Activated T-cell treated with anti-CD3 and anti-CD28 coated beads, Interleukin-2, amount 50 U/mL, for 72 hours (primary cell): Measurements from ENCODE around the gene SMIM1. TPM values are rescaled to one million over a fixed set of nuclear protein-coding genes. Genes with fewer than 3 reads are reported as not detected.
A peak's percentile ranks its signal among the peaks of the same experiment; 100 is the strongest.
"Not testable (repeated sequence)": the region's sequence is repeated elsewhere in the genome, so short reads cannot be mapped to it uniquely, and the experiment has no call there.

Source experiments
- ATAC-seq, 2 donors: fragments of 150-1000 bp; cut with Tn5 transposase; replicated peaks in 1 of 2; 2 replicates each; pipeline ENCODE4 v1.10.0; 2021; ENCODE audit warnings: moderate library complexity in 2 of 2, mild to moderate bottlenecking in 1 of 2
- DNase-seq, 2 donors: peaks; one replicate each; pipeline ENCODE4 v3.0.0; 2021 to 2022; ENCODE audit warnings: mixed read lengths in 1 of 2
- H3K27ac Mint-ChIP-seq: one replicate; pipeline ENCODE4 v1.8.0; 2022; ENCODE audit warnings: mild to moderate bottlenecking, moderate library complexity, mixed read lengths
- H3K27me3 Mint-ChIP-seq: one replicate; pipeline ENCODE4 v1.8.0; 2022; ENCODE audit warnings: low read depth, mixed read lengths
- H3K36me3 Mint-ChIP-seq, 2 donors: one replicate each; pipeline ENCODE4 v1.8.0; 2022; ENCODE audit warnings: mixed read lengths in 2 of 2, mild to moderate bottlenecking in 1 of 2; ENCODE audit not compliant: insufficient read depth in 2 of 2
- H3K4me1 Mint-ChIP-seq: one replicate; pipeline ENCODE4 v1.8.0; 2022; ENCODE audit warnings: low read depth, mixed read lengths
- H3K4me3 Mint-ChIP-seq, 2 donors: one replicate each; pipeline ENCODE4 v1.8.0; 2022; ENCODE audit warnings: mild to moderate bottlenecking in 2 of 2, mixed read lengths in 2 of 2, moderate library complexity in 2 of 2
- H3K9me3 Mint-ChIP-seq, 2 donors: one replicate each; pipeline ENCODE4 v1.8.0; 2022; ENCODE audit warnings: mixed read lengths in 2 of 2
- total RNA-seq, 2 donors: library from RNA; stranded (reverse); gene quantifications; one replicate each; pipeline ENCODE4 v1.2.3, GENCODE V29; 2022

Gene SMIM1, protein sequence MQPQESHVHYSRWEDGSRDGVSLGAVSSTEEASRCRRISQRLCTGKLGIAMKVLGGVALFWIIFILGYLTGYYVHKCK
- 1 to 10 TPM; 2.5 to 3.4 TPM for total RNA-seq

DNA sequence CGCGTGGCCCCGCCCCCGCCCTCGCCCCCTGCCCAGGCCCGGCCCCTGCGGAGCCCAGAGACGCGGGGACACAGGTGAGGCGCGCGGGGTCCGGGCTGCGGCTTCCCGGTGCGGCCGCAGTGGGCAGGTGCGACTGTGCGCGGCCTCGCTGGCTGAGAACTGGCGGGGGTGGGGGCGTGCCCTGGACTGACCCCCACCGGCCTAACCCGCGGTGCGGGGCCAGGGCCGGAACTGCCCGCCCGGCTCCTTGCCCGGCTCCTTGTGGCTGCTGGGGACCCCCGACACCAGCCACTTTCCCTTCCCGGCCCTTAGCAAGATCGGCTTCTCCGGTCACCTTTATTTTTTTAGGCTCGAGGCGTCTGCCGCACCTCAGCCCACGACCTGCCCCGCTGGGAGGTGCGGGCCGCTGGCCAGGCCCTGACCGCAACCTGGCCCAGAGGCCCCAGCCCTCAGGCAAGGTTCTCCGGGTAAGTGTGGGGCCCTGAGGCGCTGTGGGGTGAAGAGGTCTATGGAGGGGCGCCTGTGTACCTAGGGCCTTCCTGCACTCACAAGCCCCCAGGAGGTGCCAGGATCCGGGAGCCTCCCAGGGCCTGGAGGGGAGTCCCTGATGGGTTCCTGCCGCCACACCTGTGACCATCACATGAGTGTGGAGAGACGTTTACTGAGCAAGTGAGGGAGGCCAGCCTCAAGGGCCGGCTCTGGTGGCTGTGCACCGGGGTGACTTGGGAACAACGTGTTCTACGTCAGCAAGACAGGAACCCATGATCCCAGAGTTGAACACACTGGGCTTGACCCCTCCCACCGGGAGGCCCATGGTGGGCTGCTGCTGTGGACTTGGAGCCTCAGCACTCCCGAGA is at the start of gene SMIM1:
TSS of gene SMIM1 (plus strand) at position 35 of the 857 bp plus-strand sequence. CDS start 2,625 bp downstream, outside the sequence.
- DNase-seq = no peak
- Mint-ChIP-seq H3K27ac (no peak within 1 kb of the TSS), H3K27me3 (no peaks in the 10 kb centered on the region), H3K9me3 (no peaks in the 10 kb centered on the region), H3K4me1 (peaks cover 10% of the 10 kb centered on the region), H3K36me3 (no peaks in the 10 kb centered on the region), H3K4me3 (peak within 1 kb of the TSS; percentile 82)
- ATAC-seq = no peak

DNA sequence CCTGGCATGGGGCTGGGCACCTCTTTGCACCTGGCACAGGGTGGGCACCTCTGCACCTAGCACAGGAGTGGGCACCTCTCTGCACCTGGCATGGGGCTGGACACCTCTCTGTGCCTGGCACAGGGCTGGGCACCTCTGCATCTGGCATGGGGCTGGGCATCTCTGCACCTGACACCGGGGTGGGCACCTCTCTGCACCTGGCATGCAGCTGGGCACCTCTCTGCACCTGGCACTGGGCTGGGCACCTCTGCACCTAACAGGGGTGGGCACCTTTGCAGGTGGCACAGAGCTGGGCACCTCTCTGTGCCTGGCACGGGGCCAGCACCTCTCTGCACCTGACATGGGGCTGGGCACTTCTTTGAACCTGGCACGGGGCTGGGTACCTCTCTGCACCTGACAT is 49.7 kb upstream of the SMIM1 start:
- Mint-ChIP-seq H3K36me3 (no peaks in the 10 kb centered on the region), H3K4me1 (no peaks in the 10 kb centered on the region), H3K4me3 (no peak overlapping the region), H3K27ac (no peak overlapping the region), H3K27me3 (peaks cover 7% of the 10 kb centered on the region), H3K9me3 (no peaks in the 10 kb centered on the region)
- ATAC-seq (no peak), DNase-seq (no peak)

DNA sequence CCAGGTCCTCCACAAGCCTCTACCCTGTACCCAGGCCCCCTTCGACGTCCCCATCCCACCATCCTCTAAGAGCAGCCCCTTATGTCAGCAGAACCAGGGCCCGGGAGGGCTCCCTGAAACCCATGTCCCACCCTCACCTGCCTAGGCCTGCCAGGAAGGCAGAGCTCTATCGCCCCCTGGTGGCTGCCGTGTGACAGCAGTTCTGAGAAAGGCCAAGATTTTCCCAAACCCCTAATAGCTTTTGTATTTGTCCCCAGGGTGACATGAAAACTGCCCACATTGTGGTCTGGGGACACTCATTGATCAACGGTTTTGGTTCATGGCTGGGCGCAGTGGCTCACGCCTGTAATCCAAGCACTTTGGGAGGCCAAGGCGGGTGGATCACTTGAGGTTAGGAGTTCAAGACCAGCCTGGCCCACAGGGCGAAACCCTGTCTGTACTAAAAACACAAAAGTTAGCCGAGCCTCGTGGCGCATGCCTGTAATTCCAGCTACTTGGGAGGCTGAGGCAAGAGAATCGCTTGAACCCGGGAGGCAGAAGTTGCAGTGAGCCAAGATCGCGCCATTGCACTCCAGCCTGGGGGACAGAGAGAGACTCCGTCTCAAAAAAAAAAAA is 48.0 kb upstream of the SMIM1 start:
- peak; percentile 61 to 63 for ATAC-seq
- H3K27me3 Mint-ChIP-seq = peaks cover 14% of the 10 kb centered on the region
- H3K27ac Mint-ChIP-seq, H3K36me3 Mint-ChIP-seq, H3K4me1 Mint-ChIP-seq, H3K9me3 Mint-ChIP-seq, H3K4me3 Mint-ChIP-seq: not testable (repeated sequence)
- peak; percentile 79 to 81 for DNase-seq

DNA sequence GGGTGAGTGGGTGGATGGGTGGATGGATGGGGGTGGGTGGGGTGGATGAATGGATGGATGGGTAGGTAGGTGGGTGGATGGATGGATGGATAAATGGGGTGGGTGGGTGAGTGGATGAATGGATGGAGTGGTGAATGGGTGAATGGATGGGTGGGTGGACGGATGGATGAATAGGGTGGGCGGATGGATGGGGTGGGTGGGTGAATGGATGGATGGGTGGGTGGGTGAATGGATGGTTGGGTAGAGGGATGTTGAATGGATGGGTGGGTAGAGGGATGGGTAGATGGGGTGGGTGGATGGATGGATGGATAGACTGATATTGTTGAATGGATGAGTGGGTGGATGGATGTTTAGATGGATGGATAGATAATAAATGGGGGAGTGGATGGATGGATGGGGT is 47.2 kb upstream of the SMIM1 start:
- no peak overlapping the region for H3K27ac Mint-ChIP-seq
- H3K4me1 Mint-ChIP-seq = no peaks in the 10 kb centered on the region
- H3K4me3 Mint-ChIP-seq = no peak overlapping the region
- peaks cover 14% of the 10 kb centered on the region for H3K27me3 Mint-ChIP-seq
- no peaks in the 10 kb centered on the region for H3K9me3 Mint-ChIP-seq
- DNase-seq = no peak
- no peak for ATAC-seq
- no peaks in the 10 kb centered on the region for H3K36me3 Mint-ChIP-seq

DNA sequence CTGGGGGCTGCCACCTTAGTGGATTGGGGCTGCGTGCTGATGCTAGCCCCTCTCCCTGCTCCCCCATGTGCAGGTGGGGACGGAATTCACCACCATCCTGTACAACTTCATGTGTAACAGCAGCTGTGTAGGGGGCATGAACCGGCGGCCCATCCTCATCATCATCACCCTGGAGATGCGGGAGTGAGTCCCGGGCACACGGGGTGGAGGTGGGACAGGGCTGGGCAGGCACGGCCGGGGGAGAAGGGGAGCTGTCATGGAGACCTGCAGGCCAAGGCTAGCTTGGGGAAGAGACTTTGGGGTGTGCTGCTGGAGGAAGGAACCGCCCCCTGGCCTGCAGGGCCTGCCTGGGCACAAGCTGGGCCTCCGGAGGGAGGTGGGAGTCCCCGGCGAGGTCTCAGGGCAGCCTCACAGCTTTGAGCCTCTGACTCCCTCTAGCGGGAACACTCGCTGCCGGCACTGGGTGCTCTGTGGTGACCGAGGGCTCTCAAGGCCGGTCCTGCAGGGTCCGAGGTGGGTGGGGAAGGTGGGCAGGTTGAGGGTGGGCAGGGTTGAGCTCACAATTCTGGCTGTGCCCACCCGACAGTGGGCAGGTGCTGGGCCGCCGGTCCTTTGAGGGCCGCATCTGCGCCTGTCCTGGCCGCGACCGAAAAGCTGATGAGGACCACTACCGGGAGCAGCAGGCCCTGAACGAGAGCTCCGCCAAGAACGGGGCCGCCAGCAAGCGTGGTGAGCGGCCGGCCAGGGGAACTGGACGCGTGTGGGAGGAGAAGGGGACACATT is 45.3 kb upstream of the SMIM1 start:
- H3K4me1 Mint-ChIP-seq = no peaks in the 10 kb centered on the region
- ATAC-seq = peak; percentile 33 to 39
- H3K27me3 Mint-ChIP-seq = peaks cover 14% of the 10 kb centered on the region
- H3K36me3 Mint-ChIP-seq = no peaks in the 10 kb centered on the region
- no peaks in the 10 kb centered on the region for H3K9me3 Mint-ChIP-seq
- no peak overlapping the region for H3K4me3 Mint-ChIP-seq
- DNase-seq = peak in 1 of 2 donors; percentile 25
- no peak overlapping the region for H3K27ac Mint-ChIP-seq

DNA sequence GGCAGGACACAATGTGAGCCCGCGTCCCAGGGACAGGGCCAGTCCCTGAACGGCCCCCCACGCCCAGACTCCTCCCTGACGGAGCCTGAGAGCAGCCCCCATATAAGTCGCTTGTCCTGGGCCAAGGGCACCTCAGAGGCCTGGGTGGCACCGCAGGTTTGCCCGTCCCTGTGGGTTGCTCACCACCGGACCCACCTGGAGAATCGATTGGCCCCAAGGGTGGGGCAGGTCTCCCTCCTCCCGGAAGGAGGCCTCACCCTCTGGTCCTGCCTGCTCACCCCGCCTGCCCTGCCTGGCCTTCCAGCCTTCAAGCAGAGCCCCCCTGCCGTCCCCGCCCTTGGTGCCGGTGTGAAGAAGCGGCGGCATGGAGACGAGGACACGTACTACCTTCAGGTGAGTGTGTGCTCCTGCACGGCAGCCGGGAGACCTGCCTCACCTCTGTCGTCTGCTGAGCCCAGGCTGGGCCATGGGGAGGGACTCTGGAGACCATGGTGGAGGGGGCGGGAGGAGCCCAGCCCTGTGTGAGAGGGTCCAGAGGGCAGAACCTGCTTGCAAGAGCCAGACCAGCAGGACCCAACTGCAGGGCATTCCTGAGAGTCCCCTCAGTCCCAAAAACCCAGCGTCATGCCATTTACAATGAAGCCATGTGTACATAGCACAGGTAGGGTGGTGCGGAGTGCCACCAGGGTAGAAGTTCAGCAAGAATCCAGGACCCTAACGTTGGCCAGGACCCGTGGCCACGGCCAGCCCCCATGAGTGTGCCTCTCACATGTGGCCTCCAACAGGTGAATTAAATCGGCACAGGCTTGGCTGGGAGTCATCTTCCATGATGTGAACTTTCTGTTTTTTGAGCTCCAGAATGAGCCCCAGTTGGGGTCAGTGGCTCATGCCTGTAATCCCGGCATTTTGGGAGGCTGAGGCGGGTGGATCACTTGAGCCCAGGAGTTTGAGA is 44.4 kb upstream of the SMIM1 start:
- no peak for ATAC-seq
- DNase-seq = no peak
- no peaks in the 10 kb centered on the region for H3K4me1 Mint-ChIP-seq
- H3K9me3 Mint-ChIP-seq = no peaks in the 10 kb centered on the region
- H3K27ac Mint-ChIP-seq = no peak overlapping the region
- H3K36me3 Mint-ChIP-seq = no peaks in the 10 kb centered on the region
- H3K27me3 Mint-ChIP-seq = peaks cover 14% of the 10 kb centered on the region
- H3K4me3 Mint-ChIP-seq = no peak overlapping the region

DNA sequence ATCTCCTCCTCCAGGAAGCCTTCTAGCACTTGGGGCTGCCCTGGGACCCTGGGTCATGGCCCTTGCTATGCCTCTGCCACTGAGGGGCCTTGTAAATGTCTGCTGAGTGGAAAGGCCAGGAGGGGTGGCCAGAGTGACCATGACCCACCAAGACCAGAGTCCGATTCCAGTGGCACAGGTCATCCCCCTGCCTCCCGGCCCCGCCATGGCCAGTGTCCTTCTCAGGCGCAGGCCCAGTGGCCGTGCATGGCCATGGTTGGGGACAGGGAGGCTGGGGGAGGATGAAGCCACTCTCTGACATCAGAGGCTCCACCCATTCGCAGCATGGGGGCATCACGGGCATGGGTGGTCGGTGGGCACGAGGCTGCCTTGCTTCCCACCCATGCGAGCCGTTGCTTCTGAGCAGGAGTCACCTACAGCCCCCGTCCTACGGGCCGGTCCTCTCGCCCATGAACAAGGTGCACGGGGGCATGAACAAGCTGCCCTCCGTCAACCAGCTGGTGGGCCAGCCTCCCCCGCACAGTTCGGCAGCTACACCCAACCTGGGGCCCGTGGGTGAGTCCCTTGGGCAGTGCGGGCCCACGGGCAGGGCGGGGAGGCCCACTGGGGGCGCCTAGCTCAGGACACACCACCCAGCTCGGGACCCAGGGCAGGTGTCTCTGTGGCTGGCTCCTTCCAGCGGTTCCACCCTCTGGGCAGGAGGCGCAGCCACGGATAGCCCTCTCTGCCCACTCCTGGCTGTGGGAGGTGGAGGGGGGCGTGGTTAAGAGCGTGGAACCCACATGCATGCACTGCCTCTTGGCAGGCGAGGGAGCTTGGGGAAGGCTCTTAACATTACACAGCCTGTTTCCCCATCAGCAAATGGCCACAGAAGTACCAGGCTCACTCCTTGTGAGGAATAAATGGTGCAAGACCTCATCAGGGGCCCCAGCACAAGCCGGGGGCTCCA is 42.7 kb upstream of the SMIM1 start:
- Mint-ChIP-seq H3K27me3 (peaks cover 14% of the 10 kb centered on the region), H3K4me1 (no peaks in the 10 kb centered on the region), H3K9me3 (no peaks in the 10 kb centered on the region), H3K27ac (no peak overlapping the region), H3K36me3 (no peaks in the 10 kb centered on the region), H3K4me3 (no peak overlapping the region)
- peak in 1 of 2 donors; percentile 23 for ATAC-seq
- no peak for DNase-seq

DNA sequence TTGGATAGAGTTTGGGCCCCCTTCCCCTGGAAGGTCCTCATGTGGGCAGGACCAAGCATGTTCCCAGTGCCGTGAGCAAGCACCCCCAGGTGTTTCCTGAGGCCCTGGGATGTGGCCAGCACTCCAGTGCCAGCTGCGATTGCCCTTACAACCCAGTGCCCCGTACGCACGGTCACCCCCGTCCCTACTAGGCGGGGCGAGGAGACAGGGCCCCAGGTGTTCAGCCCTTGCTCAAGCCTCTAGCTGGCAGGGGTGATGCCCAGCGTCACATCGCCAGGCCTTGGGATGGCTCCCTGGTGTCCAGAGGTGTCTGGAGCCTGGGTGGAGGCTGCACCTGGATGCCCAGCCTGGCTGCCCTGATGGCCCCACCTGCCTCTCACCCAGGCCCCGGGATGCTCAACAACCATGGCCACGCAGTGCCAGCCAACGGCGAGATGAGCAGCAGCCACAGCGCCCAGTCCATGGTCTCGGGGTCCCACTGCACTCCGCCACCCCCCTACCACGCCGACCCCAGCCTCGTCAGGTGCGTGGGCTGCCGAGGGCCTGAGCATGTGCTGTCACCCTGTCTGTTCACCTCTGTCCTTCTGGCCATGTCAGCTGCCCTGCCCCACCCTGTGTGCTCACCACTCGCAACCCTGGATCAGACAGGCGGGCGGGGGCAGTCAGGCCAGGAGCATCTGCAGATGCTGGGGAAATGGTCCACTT is 41.9 kb upstream of the SMIM1 start:
- Mint-ChIP-seq H3K27me3 (peaks cover 9% of the 10 kb centered on the region), H3K27ac (no peak overlapping the region), H3K4me3 (no peak overlapping the region), H3K9me3 (no peaks in the 10 kb centered on the region), H3K4me1 (no peaks in the 10 kb centered on the region), H3K36me3 (no peaks in the 10 kb centered on the region)
- DNase-seq (no peak), ATAC-seq (no peak)

DNA sequence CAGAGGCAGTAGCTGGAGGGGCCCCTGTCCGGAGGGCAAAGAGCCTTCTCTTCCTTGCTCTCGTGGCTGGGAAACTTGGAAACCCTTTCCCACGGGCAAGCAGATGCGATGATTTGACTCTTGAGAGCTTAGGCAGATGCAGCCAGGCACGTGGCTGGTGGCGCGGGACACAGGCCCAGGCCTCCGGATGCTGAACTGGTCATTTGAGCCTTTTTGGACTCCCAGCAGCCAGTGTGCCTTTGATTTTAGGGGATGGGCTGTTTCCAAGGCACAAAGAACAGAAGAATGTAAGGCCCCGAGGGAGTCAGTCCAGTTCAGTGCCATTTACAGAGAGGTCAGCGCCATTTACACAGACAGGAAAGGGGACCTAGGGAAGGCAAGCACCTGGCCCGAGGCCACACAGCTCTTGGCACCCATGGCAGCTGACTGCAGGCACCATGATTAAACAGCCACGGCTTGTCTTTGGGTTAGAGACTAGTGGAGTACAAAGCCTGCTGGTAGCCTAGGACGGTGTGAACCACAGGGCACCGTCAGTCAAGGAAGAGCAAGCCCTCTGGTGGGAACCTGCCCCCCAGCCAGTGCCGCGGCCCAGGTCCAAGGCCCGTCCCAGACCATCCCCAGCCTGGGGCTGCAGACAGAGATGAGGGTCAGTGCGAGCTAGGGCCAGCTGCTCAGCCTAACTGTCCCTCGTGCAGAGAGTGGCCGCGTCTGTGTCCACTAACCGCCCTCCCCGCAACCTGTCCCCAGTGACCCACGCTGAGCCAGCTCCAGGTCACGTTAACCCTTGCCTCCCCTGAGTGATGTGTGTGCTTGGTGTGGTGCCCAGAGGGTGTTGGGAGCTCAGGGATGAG is 40.7 kb upstream of the SMIM1 start:
- DNase-seq (no peak), ATAC-seq (no peak)
- H3K4me3 Mint-ChIP-seq = no peak overlapping the region
- H3K27me3 Mint-ChIP-seq = peaks cover 8% of the 10 kb centered on the region
- no peaks in the 10 kb centered on the region for H3K4me1 Mint-ChIP-seq
- H3K36me3 Mint-ChIP-seq = peaks cover 0 to 3% of the 10 kb centered on the region in 2 donors
- no peak overlapping the region for H3K27ac Mint-ChIP-seq
- no peaks in the 10 kb centered on the region for H3K9me3 Mint-ChIP-seq

DNA sequence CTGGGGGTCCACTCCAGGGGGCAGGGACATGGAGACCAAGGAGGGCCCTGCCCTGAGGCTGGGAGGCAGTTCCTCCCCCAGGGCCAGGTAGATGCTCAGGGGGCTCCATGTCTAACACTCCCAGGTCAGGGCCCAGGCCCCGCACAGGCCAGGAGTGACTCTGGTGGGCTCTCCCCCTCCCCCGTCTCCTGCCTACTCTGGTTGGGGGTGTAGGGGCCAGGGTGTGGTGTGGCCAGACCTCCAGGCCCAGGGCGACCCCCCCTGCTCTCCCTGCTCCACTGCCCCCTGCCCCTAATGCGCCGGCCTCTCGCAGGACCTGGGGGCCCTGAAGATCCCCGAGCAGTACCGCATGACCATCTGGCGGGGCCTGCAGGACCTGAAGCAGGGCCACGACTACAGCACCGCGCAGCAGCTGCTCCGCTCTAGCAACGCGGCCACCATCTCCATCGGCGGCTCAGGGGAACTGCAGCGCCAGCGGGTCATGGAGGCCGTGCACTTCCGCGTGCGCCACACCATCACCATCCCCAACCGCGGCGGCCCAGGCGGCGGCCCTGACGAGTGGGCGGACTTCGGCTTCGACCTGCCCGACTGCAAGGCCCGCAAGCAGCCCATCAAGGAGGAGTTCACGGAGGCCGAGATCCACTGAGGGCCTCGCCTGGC is 40.0 kb upstream of the SMIM1 start:
- no peak for DNase-seq
- H3K27me3 Mint-ChIP-seq = peaks cover 8% of the 10 kb centered on the region
- H3K4me3 Mint-ChIP-seq = no peak overlapping the region
- H3K27ac Mint-ChIP-seq = no peak overlapping the region
- no peaks in the 10 kb centered on the region for H3K4me1 Mint-ChIP-seq
- no peak for ATAC-seq
- peaks cover 0 to 3% of the 10 kb centered on the region in 2 donors for H3K36me3 Mint-ChIP-seq
- H3K9me3 Mint-ChIP-seq = no peaks in the 10 kb centered on the region
